Putamen (tissue), 1 donor: ENCODE data around the gene DYNC1H1.
A peak's percentile ranks its signal among the peaks of the same experiment; 100 is the strongest.
"Not testable (repeated sequence)": the region's sequence is repeated elsewhere in the genome, so short reads cannot be mapped to it uniquely, and the experiment has no call there.

Experiments
- DNase-seq: peaks from one replicate; pipeline ENCODE4 v3.0.0-alpha.2; 2016; ENCODE audit warnings: low spot score

Gene DYNC1H1

GRCh38 chr14:101963656-101964296 is 597 bp upstream of the DYNC1H1 start:
- DNase-seq, result no peak

GRCh38 chr14:101965181-101965544 is 790 bp downstream of the DYNC1H1 start:
- peak; percentile 80 for DNase-seq

- no peak for DNase-seq
These were observed 1.7 kb downstream of the DYNC1H1 start for GRCh38 chr14:101965770-101966722.

- no peak for DNase-seq
These were observed 2.4 kb downstream of the DYNC1H1 start for GRCh38 chr14:101966742-101967141.

GRCh38 chr14:101968186-101968585 is 3.8 kb downstream of the DYNC1H1 start:
- no peak for DNase-seq

- no peak for DNase-seq
These were observed 5.1 kb downstream of the DYNC1H1 start for GRCh38 chr14:101969481-101969880.

- DNase-seq, result no peak
These were observed 6.5 kb downstream of the DYNC1H1 start for GRCh38 chr14:101970830-101971400.

GRCh38 chr14:101971458-101971857 is 7.1 kb downstream of the DYNC1H1 start:
- DNase-seq, result not testable (repeated sequence)

GRCh38 chr14:101972126-101972866 is 7.9 kb downstream of the DYNC1H1 start:
- peak; percentile 82 for DNase-seq

GRCh38 chr14:101973356-101973755 is 9.0 kb downstream of the DYNC1H1 start:
- DNase-seq, result no peak

GRCh38 chr14:101975231-101975630 is 10.9 kb downstream of the DYNC1H1 start:
- no peak for DNase-seq

- no peak for DNase-seq
These were observed 13.1 kb downstream of the DYNC1H1 start for GRCh38 chr14:101977311-101978071.

GRCh38 chr14:101979666-101980065 is 15.3 kb downstream of the DYNC1H1 start:
- DNase-seq, result no peak

GRCh38 chr14:101980251-101980650 is 15.9 kb downstream of the DYNC1H1 start:
- DNase-seq, result no peak

- peak; percentile 56 for DNase-seq
These were observed 16.3 kb downstream of the DYNC1H1 start for GRCh38 chr14:101980700-101981099.

GRCh38 chr14:101982621-101983020 is 18.2 kb downstream of the DYNC1H1 start:
- no peak for DNase-seq

- not testable (repeated sequence) for DNase-seq
These were observed 20.5 kb downstream of the DYNC1H1 start for GRCh38 chr14:101984831-101985230.

GRCh38 chr14:101985957-101986356 is 21.6 kb downstream of the DYNC1H1 start:
- DNase-seq, result no peak

- peak; percentile 35 for DNase-seq
These were observed 22.6 kb downstream of the DYNC1H1 start for GRCh38 chr14:101986953-101987352.

- DNase-seq, result no peak
These were observed 24.0 kb downstream of the DYNC1H1 start for GRCh38 chr14:101988377-101988776.

GRCh38 chr14:101991352-101991751 is 27.0 kb downstream of the DYNC1H1 start:
- no peak for DNase-seq
